HG02973 (cell line): ENCODE data around the gene CLASP2.
"Not testable (repeated sequence)": the region's sequence is repeated elsewhere in the genome, so short reads cannot be mapped to it uniquely, and the experiment has no call there.

ENCODE experiments used
- ATAC-seq: cut with Tn5 transposase; IDR thresholded peaks from one replicate; pipeline ENCODE4 v1.9.1; 2021; ENCODE audit warnings: moderate library complexity; ENCODE audit not compliant: unreplicated experiment

CLASP2 gene

DNA sequence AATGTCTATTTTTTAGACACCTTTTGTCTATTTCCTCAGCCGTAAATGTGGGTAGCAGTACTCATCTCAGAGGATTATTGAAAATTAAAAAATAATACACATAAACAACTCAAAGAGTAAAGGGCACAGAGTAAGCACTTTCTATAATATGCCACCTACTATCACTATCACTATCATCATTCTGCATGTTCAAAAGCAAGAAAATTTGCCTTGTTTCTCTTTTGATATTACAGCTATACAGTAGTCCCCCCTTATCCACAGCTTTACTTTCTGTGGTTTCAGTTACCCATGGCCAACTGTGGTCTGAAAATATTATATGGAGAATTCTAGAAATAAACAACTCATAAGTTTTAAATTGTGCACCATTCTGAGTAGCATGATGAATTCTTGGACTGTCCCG lies 27.7 kb downstream of the CLASP2 start:
- no peak for ATAC-seq

DNA sequence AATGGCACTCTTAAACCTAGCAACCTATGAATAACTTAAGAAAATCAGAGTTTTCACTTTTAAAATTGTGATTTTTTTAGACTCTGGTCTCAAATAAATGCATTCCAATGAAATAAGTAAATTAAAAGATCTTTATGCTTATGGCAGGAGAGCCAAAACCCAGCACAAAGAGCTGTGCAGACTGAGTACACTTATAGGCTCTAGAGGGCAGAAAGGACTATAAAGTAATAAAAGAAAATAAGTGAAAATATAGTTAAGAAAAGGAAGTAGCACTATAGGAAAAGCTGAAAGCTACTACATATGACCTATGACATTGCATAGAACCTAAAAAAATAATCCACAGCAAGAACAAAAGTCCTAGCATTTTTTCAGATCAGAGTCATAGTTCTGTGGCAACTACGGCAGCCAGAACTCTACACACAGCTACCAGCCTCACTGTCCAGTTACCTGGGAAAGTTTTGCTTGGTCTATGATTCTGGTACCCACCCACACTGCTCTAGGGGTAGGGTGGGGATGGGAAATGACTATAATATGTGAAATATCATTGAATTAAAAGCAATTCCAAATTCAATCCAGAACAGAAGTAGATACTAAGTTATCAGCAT lies 30.5 kb downstream of the CLASP2 start:
- ATAC-seq: no peak

DNA sequence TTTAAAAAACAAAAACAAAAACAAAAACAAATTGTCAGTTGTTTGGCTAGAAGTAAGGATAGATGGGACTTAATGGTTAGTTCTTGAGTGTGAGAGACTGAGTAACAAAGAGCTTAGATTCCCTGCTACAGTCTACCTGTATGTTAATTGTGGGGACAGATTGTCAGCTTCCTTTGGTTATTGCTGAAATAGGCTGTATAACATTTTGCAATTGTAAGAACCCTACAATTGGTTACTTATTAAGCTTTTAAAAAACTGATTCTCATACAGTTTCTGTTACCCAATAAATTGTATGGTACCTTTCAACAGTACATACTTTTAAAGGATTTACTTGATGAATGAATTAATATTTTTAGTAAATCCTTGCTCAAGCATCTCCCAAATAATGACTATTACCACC lies 35.3 kb downstream of the CLASP2 start:
- ATAC-seq: no peak

DNA sequence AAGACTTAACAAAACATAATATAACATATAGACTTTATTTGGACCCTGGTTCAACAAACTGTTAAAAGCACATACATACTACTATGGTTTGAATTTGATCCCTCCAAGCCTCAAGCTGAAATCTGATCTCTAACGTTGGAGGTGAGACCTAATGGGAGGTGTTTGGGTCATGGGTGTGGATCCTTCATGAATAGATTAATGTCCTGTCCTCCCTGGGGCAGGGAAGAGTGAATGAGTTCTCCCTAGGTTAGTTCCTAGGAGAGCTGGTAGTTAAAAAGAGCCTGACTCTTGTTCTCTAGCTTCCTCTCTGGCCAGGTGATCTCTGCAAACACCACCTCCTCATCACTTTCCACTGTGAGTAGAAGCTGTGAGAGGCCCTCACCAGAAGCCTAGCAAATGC lies 36.4 kb downstream of the CLASP2 start:
- no peak for ATAC-seq

DNA sequence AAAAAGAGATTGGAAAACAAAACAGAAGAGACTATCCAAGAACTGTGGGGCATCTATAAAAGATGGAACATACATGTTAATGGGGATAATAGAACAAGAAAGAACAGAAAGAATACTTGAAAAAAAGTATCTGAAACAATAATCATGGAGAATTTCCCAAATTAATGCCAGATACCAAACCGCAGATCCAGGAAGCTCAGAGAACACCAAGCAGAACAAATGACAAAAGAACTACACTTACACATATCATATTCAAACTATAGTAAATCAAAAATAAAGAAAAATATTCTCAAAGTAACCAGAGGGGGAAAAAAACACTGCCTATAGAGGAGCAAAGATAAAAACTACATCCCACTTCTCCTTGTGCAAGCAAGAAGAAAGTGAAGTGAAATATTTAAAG lies 40.0 kb downstream of the CLASP2 start:
- no peak for ATAC-seq

DNA sequence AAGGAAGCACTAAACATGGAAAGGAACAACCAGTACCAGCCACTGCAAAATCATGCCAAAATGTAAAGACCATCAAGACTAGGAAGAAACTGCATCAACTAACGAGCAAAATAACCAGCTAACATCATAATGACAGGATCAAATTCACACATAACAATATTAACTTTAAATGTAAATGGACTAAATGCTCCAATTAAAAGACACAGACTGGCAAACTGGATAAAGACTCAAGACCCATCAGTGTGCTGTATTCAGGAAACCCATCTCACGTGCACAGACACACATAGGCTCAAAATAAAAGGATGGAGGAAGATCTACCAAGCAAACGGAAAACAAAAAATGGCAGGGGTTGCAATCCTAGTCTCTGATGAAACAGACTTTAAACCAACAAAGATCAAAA lies 44.6 kb downstream of the CLASP2 start:
- ATAC-seq: not testable (repeated sequence)

DNA sequence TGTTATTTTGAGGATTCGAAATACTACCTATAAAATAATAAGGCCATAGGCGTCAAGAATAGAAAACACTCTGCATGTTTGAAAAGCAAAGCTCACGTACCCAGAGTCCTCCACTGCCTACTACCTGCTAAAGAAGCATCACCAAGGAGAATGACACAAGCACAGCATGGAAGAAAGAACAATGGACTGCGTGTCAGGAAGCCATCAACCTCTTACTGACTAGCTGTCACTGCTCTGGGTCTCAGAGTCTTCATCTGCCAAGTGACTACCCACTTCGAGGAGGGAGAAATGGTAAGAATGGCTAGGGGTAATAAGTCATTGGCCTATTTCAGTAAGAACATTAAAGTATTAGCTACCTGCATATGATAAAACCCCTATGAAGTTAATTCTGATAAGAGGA lies 49.4 kb downstream of the CLASP2 start:
- ATAC-seq: no peak

DNA sequence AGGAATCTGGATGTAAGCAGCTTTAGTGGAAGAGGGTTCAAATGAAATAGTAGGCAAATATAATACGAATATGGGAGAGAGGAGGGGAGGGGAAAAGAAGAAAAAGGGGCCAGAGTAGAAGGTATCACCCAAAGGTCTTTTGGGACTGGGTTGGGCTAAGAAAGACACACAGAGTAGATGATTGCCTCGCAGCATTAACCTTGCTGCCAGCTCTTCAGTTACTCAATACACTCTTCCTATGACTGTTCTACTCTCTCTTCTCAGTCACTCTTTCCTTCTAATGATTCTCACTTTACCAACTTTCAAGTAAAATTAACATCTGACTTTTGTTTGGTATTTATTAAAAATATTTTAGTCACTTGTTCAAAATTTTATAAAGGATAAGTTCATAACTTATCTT lies 52.8 kb downstream of the CLASP2 start:
- no peak for ATAC-seq

DNA sequence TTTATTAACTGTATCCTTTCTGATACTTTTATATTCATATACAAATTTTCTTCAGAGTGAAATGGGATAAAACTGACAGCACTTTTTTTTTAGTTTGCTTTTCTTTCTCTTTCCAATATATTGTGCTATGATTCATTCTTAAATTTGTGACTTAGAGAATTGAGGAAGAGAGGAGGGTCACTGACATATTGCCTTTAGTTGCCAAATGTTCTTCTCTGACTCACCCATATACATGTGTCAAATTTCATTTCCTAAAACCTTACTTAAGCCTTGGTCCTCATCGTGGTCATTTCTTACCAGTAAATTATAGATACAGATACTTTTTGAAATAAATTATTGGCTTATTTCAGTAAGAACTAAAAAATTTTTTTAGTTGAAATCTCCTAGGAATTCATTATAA lies 53.9 kb downstream of the CLASP2 start:
- ATAC-seq: no peak

DNA sequence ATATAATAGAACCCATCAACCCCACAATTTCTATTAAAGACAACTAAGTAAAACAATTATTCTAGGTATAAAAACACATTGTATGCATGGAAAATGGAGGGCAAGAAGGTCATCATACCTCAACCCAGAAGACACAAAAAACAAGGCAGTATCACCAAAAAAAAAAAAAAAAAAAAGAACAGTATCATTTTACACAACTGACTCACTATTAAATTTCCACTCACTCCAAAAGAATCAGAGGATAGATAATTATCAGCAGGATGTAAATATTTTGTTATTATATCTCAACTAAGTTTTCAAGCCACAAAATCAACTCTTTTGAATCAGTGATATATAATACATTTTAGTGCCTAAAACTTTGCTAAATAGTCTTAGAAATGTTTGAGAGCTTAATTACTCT lies 55.0 kb downstream of the CLASP2 start:
- no peak for ATAC-seq

DNA sequence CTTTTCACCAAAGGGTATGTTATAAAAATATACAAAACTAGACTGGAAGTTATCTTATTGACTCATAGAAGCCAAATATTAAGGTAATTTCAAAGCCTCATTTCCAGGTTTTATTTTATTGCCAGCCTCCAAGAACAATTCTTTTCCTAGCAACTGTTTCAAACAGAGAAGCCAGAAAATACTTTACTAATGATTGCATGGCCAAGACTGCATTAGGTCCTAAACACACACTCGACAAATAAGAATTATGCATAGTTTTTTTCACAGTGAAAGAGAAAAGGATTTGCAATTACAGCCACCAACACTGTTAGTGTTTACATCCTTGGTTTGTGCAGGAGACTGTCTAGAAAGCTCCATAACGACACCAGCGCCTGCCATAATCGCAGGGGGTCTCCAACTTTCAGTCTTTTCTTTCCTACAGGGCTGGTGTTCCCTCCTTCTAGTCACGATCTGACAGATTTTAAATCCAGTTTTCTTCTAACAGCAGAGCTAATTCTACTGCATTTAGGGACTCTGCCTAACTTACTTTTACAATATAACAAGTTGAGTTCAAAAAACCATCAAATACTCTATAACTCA lies 58.1 kb downstream of the CLASP2 start:
- ATAC-seq: no peak

DNA sequence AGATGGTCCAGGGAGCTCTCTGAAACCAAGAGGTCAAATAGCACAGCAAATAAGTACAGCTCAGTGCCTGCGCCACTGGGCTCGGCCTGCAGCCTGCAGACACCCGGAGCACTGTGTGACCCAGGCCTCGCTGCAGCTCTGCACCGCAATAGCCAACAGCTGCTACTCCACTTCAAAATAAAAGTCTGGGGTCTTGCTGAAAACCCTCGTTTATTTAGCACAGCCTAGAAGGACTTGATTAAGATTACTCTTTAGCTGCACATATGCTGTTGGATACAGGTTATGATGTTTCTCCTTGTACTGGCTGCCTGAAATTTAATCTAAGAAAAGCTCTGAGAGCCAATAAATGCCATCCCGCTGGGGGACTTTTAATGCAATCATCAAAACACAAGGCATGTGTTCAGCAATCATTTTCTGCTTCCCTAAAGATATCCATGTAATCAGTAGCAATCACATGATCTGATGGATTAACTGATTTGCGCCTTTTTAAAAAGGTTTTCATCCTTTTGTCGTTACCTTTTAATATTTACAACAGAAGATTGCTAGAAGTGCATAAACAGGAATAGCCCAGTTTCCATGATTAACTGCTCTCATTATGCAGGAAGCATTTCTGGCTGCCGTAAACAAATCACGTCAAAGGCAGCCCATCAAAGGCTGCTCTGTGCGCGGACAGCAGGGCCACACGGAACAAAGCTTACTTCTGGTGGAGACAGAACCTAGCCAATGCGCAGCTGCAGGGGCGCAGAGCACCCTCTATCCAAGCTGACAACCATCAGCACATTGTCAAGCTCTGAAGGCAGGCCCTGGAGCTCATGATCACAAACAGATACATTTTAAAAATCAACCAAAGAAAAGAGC lies 58.8 kb downstream of the CLASP2 start:
- peak; percentile 85 for ATAC-seq

DNA sequence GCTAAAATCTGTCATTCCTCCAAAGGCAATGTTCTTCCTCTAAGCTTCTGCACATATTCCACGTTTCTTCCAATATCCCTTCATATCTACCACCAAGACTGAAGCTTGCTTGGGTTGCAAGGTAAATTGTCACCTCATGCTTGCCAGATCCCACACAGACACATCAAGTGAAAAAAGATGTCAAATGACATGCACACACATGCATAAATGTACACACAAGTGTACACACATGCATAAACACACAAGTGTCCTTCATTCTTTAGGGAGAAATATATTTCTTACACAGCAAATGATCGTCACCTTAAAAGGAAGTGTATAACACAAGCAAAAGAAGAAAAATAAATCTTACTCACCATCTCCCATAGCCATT lies 59.4 kb downstream of the CLASP2 start:
- peak; percentile 2 for ATAC-seq

DNA sequence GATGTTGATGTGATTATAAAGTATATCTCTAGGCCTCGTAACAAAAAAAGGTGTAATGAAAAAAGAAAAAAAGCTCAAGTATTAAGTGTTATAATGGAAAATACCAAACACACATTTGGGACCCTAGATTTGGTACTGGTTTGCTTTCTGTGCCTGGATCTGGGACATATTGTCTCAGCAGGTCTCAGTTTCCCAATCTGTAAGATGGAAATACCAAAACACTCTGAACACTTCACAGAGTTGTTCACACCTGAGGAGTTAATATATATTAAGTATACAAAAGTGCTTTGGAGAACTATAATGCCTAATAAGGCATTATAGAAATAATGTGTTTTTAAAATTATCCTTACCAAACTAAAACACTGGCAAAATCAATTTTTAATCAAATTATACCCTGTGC lies 60.0 kb downstream of the CLASP2 start:
- no peak for ATAC-seq

DNA sequence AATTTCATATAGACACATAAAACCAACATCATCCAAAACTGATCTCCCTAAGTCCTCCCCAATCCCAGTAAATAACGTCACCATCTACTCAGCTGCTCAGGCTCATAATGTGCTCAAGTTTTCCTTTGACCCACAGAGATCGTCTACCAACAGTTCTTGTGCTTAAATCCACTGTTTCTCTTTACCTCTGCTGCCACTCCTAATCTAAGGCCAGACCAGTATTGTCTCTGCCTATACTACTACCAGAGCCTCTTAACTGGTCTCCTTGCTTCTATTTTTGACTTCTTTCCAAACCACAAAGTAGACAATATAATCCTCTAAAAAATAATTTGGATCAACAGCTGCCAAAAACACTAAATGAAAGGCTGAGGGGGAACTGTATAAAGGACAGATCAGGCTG lies 65.3 kb downstream of the CLASP2 start:
- no peak for ATAC-seq

DNA sequence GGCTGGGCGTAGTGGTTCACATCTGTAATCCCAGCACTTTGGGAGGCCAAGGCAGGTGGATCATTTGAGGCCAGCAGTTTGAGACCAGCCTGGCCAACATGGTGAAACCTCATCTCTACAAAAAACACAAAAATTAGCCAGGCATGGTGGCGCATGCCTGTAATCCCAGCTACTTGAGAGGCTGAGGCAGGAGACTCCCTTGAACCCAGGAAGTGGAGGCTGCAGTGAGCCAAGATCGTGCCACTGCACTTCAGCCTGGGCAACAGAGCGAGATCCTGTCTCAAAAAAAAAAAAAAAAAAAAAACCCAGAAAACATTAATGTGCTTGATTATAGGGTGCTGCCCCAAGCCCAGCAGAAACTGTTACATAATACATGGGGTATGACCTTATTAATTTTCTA lies 67.0 kb downstream of the CLASP2 start:
- ATAC-seq: not testable (repeated sequence)

DNA sequence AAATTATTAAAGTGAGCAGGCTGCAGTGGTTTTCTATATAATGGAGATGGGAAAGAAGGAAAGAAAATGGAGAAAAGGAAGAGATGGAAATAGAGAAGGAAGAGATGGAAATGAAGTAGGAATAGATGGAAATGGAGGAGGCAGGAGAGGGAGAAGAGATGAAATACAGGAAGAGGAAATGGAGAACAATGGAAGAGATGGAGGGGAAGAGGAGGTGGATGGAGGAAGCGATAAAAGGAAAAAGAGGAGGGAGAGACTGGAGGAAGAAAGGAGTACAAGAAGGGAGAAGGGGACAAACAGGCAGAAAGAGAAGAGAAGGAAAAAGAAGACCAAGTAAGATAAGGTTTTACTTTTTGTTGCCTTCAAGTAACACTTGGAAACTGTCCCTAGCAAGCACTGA lies 67.6 kb downstream of the CLASP2 start:
- no peak for ATAC-seq

DNA sequence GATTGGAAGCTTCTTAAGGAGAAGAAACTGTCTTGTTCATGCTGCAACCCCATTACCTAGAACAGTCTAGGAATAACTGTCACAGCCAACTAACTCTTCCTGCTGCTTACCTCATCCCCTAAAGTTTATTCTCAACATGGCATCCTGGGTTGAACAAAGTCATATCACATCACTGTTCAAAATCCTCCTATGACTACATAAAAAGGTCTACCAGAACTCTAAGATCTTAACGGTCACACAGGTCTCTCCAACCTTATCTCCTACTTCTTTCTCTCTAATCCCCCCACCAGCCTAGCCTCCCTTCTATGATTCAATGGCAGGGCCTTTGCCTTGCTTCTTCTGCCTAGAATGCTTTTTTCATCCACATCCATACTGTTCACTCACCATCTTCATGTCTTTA lies 69.3 kb downstream of the CLASP2 start:
- ATAC-seq: no peak

DNA sequence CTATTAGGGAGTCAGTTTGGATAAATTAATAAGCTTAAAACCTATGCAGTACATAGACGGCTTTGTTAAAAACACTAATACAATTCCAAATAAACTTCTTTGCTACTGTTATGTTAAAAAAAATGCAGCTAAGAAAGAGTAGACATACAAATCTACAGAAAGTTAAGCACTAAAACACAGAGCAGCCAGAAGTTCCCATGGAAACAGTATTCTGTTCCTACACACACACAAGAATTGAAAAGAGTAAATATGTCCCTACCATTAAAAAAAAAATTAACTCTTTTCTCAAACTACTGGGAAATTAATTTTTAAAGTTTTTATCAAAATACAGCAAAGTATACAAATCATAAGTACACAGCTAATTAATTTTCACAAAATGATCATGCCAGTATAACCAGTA lies 71.6 kb downstream of the CLASP2 start:
- no peak for ATAC-seq

DNA sequence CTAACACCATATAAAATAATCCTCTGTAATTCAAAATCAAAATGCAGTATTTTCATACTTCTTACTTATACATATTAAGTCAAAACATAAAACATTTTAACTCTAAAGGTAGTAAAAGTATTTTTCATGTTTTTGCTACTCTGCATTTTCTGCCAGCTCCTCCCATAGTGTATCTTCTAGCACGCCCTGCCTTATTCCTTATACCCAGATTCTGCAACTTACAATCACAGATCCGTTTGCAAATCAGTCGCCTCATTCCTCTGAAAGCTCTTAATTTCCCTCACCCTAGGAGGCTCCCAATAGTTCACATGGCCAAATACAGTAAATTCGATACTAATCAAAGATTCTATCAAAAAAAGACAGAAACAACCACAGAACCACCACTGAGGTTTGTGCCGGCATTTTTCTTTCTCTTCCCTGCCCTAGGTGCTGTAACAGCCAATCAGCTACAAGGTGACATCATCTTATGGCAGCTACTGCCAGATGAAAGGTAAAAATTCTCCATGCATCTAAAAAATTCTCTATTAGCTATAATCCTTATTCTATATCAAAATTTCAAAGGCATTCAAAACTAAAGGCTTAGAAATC lies 72.9 kb downstream of the CLASP2 start:
- ATAC-seq: no peak

DNA sequence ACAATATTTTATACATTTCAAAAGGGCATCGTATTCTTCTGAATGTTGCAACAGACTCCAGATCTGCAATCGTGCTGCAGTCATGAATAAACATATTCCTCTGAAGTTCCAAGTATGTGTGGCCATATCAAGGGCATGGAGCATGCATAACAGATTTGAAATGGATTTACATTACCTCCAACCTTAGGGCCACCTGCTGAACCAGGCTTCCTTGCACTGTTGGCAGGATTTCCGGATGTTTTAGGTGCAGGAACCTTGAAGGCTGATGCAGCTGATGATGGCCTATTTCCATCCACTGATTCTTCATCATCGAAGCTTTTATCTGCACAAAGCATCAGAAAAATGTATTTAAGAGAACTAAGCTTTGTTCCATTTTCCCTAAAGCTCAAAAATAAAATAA lies 73.5 kb downstream of the CLASP2 start:
- no peak for ATAC-seq

DNA sequence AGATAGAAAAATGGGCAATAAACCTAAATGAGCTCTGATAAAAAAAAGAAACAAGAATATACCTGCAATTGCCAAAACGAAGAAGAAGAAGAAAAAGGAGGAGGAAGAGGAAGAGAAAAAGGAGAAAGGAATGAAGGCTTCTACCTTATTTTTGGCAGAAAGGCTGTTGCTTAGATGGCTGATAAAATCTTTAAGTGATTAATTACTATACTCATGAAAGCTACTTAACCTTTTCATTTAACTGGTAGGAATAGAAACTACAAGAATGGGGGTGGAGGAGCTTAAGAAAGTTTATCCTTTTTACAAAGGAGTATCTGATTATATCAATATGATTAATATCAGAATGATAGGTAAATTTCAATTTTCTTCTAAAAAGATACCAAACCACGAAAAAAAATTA lies 75.2 kb downstream of the CLASP2 start:
- ATAC-seq: no peak
